GM19238 (cell line): ENCODE data around the gene ACTL10.
"Not testable (repeated sequence)": the region's sequence is repeated elsewhere in the genome, so short reads cannot be mapped to it uniquely, and the experiment has no call there.

ENCODE experiments used
- DNase-seq: peaks from one replicate; pipeline ENCODE4 v3.0.0; 2011; ENCODE audit warnings: low spot score; ENCODE audit not compliant: insufficient read length

ACTL10 gene

GRCh38 chr20:33693741-33694638 lies 27.2 kb downstream of the ACTL10 start:
- DNase-seq, result no peak

- no peak for DNase-seq
Measured at GRCh38 chr20:33694639-33695012, 27.9 kb downstream of the ACTL10 start.

- DNase-seq, result no peak
Measured at GRCh38 chr20:33696448-33696847, 29.7 kb downstream of the ACTL10 start.

- DNase-seq, result no peak
Measured at GRCh38 chr20:33697129-33697528, 30.4 kb downstream of the ACTL10 start.

- not testable (repeated sequence) for DNase-seq
Measured at GRCh38 chr20:33698966-33699365, 32.2 kb downstream of the ACTL10 start.

- DNase-seq, result not testable (repeated sequence)
Measured at GRCh38 chr20:33700696-33701441, 34.1 kb downstream of the ACTL10 start.

GRCh38 chr20:33701629-33702450 lies 35.1 kb downstream of the ACTL10 start:
- no peak for DNase-seq

- no peak for DNase-seq
Measured at GRCh38 chr20:33702861-33703260, 36.1 kb downstream of the ACTL10 start.

- DNase-seq, result no peak
Measured at GRCh38 chr20:33703498-33704137, 36.9 kb downstream of the ACTL10 start.

GRCh38 chr20:33704197-33704924 lies 37.6 kb downstream of the ACTL10 start:
- no peak for DNase-seq

GRCh38 chr20:33707668-33708067 lies 40.9 kb downstream of the ACTL10 start:
- DNase-seq, result no peak

GRCh38 chr20:33709398-33709797 lies 42.7 kb downstream of the ACTL10 start:
- no peak for DNase-seq

- DNase-seq, result no peak
Measured at GRCh38 chr20:33709905-33710541, 43.3 kb downstream of the ACTL10 start.

- DNase-seq, result no peak
Measured at GRCh38 chr20:33710681-33711445, 44.1 kb downstream of the ACTL10 start.

- no peak for DNase-seq
Measured at GRCh38 chr20:33711446-33711738, 44.6 kb downstream of the ACTL10 start.

- DNase-seq, result no peak
Measured at GRCh38 chr20:33713865-33714367, 47.2 kb downstream of the ACTL10 start.

GRCh38 chr20:33716498-33716897 lies 49.8 kb downstream of the ACTL10 start:
- DNase-seq, result no peak
